Measurements from ENCODE around the gene NFATC1.

Gene NFATC1

DNA sequence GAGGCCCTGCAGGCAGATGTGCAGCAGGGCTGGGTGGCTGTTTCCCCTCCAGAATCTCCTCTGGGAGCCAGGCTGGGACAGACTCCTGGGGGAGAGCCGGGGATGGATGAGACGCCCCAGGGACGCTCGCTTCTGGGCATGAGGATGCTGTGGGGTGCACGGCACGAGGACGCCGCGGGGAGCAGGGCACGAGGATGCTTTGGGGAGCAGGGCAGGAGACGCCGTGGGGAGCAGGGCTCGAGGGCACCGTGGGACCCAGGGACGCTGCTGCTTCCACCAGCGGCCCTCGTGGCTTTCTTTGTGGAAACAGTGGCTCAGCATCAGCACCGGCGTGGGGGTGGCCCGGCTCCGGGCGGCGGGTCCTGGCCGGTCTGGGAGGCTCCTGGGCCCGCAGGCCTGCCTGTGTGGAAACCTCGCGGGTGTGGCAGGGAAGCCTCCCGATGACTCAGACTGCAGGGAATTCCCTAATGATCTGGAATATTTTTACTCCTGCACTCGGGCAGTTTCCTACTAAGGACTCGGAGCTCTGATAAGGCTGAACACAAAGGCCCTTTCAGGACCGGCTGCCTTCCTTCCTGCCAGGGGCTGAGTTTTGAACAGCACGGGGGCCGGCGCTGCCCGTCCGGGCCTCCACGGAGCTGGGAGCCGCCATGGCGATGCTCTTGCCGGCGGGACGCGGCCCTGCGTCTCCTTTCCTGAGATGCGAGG, 62.6 kb downstream of the NFATC1 start:
- DNase-seq (ENCODE audit: low read depth), result no peak

DNA sequence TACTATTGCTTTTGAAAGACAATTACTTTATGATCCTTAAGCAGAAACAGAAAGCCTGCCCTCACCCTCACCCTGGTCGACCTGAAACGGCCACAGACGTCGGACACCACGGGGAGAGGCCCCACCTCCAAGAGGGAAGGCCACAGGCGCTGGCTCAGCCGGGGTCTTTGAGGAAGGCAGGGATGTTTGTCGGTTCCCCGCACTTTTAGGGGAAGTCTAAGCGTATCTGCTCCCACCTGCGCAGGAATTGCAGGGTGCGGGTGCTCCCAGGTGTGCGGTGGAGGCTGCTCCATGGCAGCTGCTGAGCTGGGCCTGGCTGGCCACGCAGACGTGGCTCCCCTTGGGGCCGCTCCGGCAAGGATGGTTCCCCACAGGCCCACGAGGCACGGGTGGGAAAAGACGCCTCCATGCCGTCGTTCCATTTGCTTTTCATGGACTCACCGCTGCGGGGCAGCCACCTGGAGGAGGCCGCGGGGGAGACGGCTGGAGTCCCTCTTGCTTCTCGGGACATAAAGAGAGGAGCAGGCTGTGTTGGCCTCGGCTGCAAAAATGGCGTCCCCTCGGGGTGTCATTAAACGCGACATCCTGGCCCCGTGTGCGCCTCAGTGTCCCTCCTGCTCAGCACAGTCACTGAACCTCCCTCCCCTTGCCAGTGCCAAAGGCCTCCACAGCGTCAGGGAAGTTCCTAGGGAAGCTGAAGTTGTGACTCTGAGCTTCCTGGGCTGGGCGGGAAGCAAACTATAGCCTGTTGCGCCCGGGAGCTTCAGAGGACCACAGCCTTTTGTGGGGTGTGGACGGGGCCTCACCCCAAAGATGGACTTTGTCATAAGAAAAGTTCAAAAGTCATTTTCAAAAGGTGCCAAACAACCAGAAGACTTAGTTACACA, 63.4 kb downstream of the NFATC1 start:
- no peak for DNase-seq (ENCODE audit: low read depth)

DNA sequence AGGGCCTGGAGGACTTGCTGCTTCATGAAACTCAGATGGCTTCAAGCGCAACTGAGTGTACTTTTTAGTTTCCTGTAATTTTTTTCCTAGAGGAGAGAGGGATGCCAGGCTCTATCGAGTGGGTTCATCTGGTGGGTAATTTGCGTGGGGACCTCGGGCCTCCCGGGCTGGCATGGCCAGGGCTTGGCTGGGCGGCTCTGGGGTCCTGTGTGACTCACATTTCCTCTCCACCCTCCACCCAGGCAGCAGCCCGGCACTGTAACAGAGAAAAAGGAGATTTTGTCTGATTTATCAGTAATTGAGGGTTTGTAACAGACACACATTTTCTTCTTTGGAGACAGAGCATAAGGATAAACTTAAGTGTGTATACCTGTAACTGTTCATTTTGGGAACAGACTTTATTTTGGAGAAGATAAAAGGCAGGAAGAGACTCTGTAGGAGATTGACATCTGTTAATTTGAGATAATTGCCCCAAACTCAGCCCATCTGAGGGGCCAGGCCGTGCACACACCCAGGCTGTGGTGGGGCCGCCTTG, 64.3 kb downstream of the NFATC1 start:
- no peak for DNase-seq (ENCODE audit: low read depth)

DNA sequence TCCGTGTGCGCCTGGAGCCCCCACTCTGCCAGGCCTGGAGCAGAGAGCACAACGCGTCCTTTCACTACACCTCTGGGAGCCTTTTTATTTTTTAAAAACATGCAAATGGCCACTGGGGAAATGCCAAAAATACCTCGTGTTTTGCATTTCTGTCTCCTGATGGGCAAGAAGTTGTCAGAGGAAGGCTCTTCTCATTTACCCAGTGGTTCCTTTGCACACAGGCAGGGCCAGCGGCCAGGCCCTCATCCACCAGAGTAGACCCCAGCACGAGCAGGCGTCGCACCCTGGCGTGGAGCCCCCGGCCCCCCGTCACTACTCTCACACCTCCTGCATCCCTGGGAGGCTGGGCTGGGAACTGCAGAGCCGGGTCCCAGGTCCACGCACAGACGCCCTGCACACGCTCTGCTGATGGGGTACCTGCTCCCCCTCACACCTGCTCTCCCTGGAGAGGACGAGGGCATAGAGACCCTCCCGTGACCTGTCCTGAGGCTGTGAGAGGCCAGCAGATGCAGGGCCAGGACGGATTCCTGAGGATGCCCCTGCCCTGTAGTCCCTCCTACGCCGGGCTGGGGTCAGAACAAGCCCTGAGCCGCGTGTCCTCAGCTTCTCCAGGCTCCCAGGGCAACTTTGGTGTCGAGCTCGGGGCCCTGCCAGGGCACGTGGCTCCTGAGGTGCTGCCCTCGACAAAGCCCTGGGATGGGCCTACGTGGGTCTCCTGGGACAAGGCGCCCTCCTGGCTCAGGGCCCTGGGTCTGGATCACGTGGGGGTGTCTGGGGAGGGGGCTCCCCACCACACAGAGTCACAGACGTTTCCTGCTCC, 65.0 kb downstream of the NFATC1 start:
- DNase-seq (ENCODE audit: low read depth), result no peak

DNA sequence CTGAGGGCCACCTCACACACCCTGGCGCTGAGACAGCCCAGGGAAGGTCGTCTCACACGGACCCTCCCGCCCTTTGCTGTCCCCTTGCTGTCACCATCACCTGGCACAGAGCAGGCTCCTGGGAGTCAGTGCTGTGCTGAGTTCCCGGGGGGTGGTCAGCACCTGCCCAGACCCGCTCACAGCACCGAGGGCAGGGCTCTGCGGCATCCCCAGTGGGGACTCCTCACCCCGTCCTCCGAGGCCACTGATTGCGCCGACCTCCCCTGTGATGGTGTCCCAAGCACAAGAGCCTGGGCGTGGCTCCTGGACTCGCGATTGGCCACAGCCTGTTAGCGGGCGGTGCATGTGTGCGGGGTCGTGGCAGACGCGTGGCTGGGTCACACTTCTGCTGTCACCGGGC, 65.9 kb downstream of the NFATC1 start:
- DNase-seq (ENCODE audit: low read depth), result no peak

DNA sequence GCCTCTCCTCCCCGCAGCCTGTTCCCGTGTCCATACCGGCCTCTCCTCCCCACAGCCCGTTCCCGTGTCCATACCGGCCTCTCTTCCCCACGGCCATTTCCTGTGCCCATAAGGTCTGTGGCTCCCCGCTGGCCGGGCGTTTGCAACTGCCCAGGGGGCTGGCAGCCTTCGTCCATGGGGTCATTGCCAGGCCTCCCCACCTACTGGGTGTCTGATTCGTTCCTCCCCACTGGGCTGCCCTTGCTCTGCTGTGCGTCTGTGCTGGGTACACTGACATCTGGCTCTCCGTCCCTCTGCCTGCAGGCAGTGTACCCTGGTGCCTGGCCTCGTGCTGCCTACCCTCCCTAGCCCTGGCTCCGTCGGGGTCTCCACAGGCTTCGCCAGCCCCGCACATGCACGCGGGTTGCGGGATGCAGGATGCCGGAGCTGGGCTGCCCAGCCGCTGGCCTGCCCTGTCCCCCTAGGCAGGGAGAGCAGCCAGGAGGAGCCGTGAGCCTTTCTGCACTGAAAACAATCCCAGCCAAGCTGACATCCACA, 67.8 kb downstream of the NFATC1 start:
- no peak for DNase-seq (ENCODE audit: low read depth)

DNA sequence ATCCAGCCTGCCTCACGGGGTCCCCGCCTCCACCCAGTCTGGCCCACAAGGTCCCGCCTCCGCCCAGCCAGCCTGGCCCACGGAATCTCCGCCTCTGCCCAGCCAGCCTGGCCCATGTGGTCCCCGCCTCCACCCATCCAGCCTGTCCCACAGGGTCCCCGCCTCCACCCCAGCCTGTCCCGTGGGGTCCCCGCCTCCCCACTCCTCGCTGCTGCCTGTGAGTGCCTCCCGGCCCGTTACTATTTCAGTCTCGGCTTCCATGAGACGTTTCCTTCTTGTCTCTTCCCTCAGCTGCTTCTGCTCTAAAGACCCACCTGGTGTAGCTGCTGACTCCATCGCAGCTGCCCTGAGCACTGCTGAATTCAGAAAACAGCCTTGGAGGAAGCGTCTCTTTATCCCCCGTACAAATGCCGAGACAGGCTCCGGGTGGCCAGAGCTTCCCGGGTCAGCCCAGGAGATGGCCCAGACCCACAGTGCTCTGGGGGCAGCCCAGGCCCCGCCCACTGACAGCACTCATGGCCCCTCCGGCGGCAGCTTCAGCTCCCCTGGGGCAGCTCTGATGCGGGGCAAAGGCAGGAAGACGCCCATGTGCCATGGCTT, 69.8 kb downstream of the NFATC1 start:
- DNase-seq (ENCODE audit: low read depth), result peak; percentile 43

DNA sequence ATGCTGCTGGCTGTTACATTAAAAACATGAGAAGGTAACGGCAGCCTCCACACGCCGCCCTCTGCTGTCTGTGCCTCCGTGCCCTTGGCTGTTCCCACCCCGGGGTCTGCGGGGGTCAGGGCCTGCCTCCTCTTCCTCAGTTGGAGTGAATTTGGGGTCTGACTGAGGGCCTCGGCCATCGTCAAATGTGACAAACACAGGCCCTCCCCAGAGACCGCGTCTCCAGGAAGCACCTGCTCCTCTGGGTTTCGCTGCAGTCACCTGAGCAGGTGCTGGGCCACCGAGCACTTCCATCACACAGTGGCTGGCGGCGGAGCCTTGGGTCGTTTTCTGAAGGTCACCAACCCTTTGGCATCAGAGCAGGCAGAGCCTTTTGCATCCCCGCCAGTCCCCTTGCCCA, 70.9 kb downstream of the NFATC1 start:
- DNase-seq (ENCODE audit: low read depth), result no peak

DNA sequence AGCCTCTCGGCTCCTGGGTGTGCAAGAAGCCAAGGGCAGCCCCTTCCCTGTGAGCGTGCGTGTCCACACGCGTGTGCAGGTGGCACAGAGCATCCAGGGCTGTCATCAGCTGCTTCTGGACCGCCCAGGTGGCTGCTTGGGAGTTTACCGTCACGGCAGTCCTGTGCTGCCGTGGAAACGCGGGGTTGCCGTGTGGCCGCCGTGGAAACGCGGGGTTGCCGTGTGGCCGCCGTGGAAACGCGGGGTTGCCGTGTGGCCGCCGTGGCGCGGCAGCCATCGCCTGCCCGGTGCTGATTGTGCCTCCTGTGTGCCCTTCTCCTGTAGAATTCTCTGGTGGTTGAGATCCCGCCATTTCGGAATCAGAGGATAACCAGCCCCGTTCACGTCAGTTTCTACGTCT, 71.4 kb downstream of the NFATC1 start:
- DNase-seq (ENCODE audit: low read depth), result no peak

DNA sequence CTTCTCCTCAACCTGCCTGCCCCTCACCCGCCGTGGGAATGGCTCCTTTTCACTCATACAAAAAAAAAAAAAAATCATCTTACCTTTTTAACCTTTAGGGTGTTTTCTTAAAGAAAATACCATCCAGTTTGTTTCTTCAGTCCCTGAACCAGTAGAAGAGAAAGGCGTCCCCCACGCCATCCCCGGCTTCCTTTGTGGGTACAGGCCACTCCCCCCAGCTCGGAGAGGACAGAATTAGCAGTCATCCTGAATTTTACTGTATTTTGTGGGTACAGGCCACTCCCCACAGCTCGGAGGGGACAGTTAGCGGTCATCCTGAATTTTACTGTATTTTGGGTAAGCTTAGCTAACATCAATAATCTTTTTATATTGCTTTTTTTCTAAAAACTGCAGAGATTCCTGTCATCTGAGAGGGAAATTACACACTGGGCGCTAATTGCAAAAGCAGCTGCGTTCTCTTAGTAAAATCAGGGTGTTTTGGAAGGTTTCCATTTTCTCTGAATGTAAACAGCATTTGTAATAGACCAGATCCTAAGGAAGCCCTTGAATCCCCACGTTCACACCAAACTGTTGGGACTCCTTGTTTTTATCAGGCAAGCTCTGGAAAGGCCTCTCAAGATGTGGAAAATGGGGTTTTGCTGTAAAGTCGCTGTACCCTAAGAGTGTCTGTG, 72.5 kb downstream of the NFATC1 start:
- DNase-seq (ENCODE audit: low read depth), result peak; percentile 27

DNA sequence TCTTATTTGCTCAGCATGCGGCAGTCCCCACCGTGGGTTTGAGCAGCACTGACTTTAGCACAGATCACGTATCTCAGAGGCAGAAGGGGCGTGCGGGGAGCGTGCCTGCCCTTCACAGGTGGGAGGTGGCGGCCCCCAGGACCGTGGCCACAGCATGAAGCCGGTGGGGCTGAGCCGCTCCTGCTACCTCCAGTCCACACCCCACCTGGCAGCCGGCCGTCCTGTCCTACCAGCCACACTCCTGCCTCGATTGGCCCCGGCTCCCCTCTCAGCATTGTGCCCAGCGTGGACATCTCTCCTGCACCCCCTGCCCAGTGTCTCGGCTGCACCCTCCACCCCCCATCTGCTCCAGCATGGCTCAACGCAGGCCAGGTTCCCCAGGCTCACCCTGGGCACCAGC, 73.6 kb downstream of the NFATC1 start:
- no peak for DNase-seq (ENCODE audit: low read depth)

DNA sequence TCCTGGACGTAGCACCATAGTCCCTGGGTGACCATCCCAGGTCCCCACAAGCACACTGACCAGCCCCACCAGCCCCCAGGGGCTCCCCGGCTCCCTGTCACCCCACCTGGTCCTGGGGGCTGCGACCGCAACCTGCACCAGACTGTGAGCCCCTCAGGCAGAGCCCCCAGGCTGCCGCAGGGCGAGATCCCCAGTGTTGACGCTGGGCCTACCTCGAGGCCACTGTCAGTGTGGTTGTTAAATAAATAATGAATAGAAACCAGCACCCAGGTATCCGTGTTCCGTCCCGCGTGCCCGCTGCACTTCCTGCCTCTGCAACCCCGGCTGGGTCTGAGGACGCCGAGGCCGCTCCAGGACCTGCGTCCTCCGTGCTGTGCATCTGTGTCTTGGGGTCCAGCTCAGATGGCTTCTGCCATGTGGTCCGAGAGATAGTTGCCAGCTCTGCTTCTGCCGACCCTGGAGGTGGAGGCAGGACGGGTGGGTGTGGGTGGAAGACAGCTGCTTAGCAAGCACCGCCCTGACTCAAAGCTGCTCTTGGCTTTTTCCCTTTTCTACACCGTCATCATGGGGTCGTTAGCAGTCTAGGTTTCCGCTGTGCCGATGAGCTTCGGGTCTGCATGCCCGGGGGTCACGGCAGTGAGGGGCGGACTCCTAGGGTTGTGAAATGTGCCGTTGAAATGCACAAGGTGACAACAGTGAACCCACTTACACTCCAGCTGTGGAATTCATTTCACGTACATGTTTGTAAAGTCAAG, 74.2 kb downstream of the NFATC1 start:
- DNase-seq (ENCODE audit: low read depth), result no peak

DNA sequence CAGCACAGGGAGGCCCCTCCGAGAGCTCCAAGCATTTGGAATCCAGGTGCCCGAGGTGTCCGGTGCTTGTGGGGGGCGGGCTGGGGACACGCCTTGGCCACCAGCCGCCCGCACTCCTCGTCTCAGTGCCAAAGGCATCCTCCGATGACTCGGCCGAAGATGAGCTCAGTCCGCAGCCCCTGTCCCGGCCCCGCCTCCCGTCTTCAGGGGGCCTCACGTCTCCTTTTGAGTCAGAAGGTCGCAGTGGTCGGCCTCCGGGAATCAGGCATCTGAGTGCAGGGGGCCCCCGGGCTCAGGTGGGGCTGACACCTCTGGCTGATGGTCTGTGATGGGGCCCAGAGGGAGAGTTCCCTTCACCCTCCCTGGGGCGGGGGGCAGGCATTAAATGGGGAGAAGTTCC, 74.8 kb downstream of the NFATC1 start:
- no peak for DNase-seq (ENCODE audit: low read depth)

DNA sequence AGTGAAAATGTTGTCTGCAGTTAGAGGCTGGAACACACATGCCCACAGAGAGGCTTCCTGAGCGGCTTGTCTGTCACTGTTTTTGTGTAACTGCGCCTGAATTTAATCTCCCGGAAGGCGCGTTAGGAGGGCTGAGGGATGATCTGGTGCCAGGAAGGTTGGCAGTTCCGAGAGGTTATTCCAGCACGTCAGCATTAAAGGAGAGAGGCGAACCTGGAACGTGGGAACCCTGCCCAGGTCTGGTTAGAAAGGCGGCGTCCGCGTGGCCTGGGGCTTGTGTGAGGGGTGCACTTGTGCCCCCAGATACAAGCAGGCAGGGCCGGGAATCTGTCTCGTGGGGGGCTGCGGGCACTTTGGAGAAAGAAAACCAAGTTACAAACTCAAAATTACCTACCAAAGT, 75.3 kb downstream of the NFATC1 start:
- DNase-seq (ENCODE audit: low read depth), result no peak

DNA sequence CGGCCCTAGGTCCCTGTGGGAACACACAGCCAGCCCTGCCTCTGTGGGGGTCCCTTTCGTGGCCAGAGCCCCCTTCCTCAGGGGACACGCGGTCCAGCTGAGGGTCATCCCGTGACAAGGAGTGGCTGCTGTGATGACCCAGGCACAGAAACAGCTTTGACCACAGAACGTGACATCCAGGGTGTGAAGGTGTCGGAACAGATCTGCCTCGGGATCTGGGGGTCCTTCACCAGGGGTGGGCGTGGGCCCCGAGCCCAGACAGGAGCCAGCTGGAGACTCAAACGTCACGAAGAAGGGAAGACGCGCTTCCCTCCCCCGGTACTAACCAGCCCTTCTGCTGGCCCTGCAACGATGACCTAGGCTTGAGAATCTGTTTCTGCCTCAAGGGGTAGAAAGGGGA, 75.9 kb downstream of the NFATC1 start:
- no peak for DNase-seq (ENCODE audit: low read depth)

DNA sequence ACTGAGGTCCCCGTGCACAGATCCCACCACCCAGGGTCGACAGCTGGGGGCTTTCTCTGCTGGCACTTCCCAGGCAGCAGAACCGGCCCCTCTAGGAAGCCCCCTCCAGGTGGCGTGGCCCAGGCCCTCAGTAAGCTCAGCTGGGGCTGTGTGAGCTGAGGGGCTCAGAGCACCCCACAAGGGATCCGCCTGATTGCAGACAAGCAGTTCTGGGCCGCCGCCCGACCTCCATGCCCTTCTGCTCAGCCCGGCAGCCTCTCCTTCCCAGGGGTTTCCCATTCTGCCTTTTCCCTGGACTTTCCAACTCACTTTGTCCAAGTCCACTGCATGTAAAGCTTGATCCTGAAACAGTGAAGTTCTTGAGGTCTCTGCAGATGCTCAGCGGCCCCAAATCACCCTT, 76.4 kb downstream of the NFATC1 start:
- DNase-seq (ENCODE audit: low read depth), result no peak

DNA sequence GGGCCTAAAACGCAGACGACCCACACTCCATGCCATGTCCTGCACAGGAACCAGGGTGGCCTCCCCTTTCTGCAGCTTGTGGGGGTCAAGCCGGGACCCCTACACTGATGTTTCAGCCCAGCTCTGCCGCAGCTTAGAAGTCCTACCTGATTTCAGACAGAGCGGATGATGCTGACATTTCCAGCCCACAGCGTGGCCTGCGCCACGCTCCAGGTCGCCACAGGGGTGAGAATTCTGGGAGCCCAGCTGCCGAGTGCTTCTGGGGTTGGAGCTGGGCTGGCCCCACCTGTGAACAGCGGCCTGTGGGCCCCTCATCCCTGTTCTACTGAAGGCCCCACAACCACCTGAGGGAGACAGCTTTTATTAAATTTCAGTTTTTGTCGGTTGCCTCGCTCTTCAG, 77.2 kb downstream of the NFATC1 start:
- DNase-seq (ENCODE audit: low read depth), result no peak

DNA sequence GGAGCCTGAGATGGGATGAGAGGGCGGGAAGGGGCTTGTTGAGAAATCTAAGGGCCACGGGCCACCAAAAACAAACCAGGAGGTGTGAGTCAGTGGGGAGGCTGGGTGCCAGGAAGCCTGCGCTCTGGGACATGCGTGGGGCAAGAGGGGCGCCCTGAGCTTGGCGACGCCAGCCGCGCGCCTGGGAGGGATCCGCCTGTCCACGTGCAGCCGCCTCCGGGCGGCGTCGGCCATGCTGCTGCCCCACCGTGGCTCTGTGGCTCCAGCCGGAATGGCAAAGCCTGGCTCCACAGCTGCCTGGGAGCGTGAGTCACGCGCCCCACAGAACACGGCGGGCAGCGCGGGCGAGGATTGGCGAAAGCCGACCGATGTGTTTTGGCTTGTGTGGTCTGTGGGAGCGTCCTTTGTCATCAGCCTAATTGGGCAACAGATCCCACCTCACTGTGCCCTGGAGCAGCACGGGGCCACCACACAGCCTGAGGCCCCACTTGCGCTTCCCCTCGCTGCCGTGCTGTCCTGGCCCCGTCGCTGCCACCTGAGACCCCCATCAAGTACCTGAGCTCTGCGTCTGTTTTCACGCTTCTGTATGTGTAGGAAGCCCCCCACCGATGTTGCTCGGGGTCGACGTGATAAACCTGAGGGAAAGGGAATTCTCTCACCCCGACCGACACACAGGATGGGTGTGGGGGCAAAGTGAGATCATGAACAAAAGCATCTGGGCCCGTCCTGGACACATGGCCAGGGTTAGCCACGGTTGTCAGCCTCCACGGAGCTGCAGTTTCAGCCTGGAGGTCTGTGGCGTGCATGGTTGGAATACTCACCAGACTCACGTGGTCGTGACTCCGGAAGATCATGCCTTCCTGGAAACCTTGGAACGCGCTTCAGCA, 80.5 kb downstream of the NFATC1 start:
- DNase-seq (ENCODE audit: low read depth), result no peak

DNA sequence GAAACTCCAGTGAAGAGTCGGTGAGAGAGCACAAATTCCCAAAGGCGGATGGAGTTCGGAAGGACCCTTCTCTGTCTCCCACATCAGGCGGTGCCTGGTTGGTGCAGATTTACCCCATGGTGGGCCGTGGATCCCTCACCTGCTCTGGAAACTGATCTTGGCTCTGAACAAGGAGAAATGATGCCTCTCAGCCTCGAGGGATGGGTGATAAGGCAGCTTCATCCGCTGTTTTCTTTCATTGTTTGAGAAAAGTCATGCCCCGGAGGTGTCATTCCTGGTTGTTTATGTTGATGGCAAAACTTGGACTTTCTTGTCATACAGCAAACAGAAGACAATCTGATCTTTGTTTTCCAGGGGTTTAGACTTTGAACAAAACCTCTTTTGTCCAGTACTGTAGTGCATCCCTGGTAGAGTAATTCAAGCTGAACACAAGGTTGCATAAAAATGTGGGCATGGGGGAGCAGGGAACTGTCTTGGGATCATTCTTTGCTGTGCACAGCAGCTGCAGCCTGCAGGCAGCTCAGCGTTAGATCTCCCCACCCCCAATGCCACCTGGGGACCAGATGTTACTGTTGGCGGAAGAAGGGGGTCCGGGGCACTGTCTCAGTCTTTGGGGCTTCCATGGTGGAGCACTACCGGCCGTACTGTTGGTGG, 81.3 kb downstream of the NFATC1 start:
- DNase-seq (ENCODE audit: low read depth), result no peak
